Measurements from ENCODE around the gene COPG2. TPM values are rescaled to one million over a fixed set of nuclear protein-coding genes. Genes with fewer than 3 reads are reported as not detected.
A peak's percentile ranks its signal among the peaks of the same experiment; 100 is the strongest.

Gene COPG2
- total RNA-seq: 43.5 and 47.9 TPM in 2 replicates

DNA sequence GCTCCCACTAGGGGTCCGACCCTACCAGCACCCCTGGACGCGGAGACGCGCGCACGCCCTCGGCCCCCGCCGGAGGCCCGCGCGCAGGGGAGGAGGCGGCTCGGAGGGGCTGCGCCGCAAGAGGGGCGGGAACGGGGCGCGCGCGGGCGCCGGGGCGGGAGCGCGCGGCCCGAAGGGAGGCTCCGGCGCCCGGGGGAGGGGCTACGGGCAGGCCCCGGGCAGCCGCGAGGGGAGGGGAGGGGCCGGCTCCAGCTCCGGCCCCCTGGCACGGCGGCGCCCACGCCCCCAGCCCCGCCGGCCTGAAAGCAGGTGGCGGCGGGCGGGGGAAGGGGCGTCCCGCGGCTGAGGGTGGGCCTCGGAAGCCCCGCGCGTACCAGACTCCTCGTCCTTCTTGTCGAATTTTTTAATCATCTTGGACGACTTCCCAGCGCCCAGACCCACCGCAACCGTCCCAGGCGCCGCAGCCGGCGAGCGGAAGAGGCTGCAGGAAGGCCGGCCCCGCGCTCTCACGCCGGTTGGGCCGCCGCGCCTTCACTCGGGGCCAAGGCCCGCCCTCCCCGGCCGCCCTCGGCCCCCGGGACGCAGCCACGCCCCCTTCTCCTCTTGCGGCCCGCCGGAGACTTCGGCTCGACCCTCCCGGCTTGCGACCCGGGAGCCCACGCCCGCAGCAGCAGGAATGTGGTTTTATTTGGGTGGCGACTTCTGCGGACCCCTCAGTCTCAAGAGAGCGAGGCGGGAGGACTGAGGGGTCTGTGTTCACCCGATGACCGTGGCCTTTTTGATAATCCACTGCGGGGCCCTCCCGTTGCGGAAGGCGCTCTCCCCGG is at the start of gene COPG2:
COPG2 (minus strand) TSS at position 491 of the 827 bp plus-strand sequence; CDS start at position 411, 80 bp downstream.
- H3K4me3 ChIP-seq (ENCODE audit: low read depth, low read length): peak within 1 kb of the TSS; percentile 77
- no peak for TF ChIP-seq CTCF (IDR thresholded peaks at IDR 0.05; ENCODE audit: insufficient read depth, low read depth, low read length)
- peak; percentile 83 for DNase-seq (ENCODE audit: low read depth)

DNA sequence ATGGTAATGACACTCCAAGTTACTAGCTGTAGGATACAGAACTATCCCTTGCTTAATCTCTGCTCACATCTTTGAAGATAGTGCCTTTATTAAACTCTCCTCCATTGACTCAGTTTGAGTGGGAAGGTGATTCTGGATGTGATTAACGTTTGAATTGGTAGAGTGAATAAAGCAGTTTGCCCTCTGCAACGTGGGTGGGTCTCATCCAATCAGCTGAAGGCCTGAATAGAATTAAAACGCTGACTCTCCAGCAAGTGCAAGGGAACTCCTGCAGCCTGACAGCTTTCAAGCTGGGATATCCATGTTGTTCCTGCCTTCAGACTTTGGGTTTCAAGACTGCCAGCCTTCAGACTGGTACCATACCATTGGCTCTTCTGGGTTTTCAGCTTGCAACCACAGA is 43.9 kb upstream of the COPG2 start:
- no peak for TF ChIP-seq CTCF (IDR thresholded peaks at IDR 0.05; ENCODE audit: insufficient read depth, low read depth, low read length)
- H3K4me3 ChIP-seq (ENCODE audit: low read depth, low read length): no peak overlapping the region
- DNase-seq (ENCODE audit: low read depth): no peak

GRCh38 chr7:130708766-130709165 is 40.2 kb upstream of the COPG2 start:
- DNase-seq (ENCODE audit: low read depth): no peak
- TF ChIP-seq CTCF (IDR thresholded peaks at IDR 0.05; ENCODE audit: insufficient read depth, low read depth, low read length): no peak
- no peak overlapping the region for H3K4me3 ChIP-seq (ENCODE audit: low read depth, low read length)

DNA sequence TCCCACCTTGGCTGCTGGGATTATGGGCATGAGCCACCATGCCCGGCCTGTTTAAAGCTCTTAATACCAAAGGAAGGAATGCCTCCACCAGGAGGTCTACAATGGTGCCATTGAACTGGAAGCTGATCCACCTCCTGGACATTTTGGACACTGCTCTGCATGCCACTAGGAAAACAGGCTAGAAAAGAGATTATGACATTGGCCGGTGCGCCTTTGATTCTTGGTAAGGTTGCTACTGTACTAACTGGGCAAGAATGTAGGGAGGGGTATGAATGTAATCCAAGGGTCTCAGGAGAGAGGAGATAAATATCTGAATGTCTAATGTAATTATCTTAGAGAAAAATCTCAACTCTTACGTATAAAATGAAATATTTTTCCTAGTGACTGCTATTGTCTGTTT is 39.5 kb upstream of the COPG2 start:
- no peak for DNase-seq (ENCODE audit: low read depth)
- no peak for TF ChIP-seq CTCF (IDR thresholded peaks at IDR 0.05; ENCODE audit: insufficient read depth, low read depth, low read length)
- no peak overlapping the region for H3K4me3 ChIP-seq (ENCODE audit: low read depth, low read length)

DNA sequence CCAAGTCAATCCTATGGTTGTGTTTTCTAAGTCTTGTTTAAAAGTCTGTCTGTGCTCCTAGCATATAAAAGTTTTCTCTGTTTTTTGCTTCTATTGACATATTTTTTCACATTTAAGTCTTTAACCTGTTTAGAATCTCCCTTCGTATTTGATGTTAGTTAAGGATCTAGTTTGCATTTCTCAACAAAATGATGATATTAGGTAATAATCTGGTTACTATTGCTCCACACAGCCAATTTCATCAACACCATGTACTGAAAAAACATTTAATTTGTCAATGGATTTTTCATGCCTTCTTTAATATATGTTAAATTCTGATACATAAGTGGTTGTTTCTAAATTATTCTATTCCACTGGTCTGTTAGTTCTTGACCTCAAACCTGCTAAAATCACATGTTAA is 35.3 kb upstream of the COPG2 start:
- H3K4me3 ChIP-seq (ENCODE audit: low read depth, low read length): no peak overlapping the region
- DNase-seq (ENCODE audit: low read depth): no peak
- TF ChIP-seq CTCF (IDR thresholded peaks at IDR 0.05; ENCODE audit: insufficient read depth, low read depth, low read length): no peak

GRCh38 chr7:130701650-130702049 is 33.1 kb upstream of the COPG2 start:
- TF ChIP-seq CTCF (IDR thresholded peaks at IDR 0.05; ENCODE audit: insufficient read depth, low read depth, low read length): no peak
- no peak overlapping the region for H3K4me3 ChIP-seq (ENCODE audit: low read depth, low read length)
- no peak for DNase-seq (ENCODE audit: low read depth)
